HepG2 (cell line): Measurements from ENCODE around the gene LMOD1. TPM values are rescaled to one million over a fixed set of nuclear protein-coding genes. Genes with fewer than 3 reads are reported as not detected.

Experiments
- ASH2L ChIP-seq: fragments of 300-600, 200-600 bp; sonication (generic); IDR thresholded peaks from 2 replicates; pipeline ENCODE4 v1.7.0; 2017; ENCODE audit warnings: low read depth, mild to moderate bottlenecking, moderate library complexity, mixed read lengths, low read length; ENCODE audit not compliant: insufficient read length
- BCLAF1 ChIP-seq: fragments of 450-650 bp; IDR thresholded peaks from 2 replicates; pipeline ENCODE4 v1.6.1; 2017; ENCODE audit warnings: mild to moderate bottlenecking
- DR1 ChIP-seq: sonication (generic); formaldehyde crosslinking; IDR thresholded peaks from 2 replicates; pipeline ENCODE4 v1.8.0; 2021; ENCODE audit warnings: mild to moderate bottlenecking, missing genetic modification reagents, inconsistent platforms
- HBP1 ChIP-seq: IDR thresholded peaks from 2 replicates; pipeline ENCODE4 v1.6.1; 2016; ENCODE audit warnings: low read depth, control low read depth
- HDAC1 ChIP-seq: sonication (generic); formaldehyde crosslinking; IDR thresholded peaks from 2 replicates; pipeline ENCODE4 v1.5.1; 2020; ENCODE audit warnings: mild to moderate bottlenecking, missing genetic modification reagents
- PATZ1 ChIP-seq: sonication (generic); formaldehyde crosslinking; IDR thresholded peaks from 2 replicates; pipeline ENCODE4 v1.4.0; 2020; ENCODE audit warnings: missing genetic modification reagents
- POGK ChIP-seq: sonication (generic); formaldehyde crosslinking; conservative IDR thresholded peaks from 2 replicates; pipeline ENCODE4 v1.8.0; 2022; ENCODE audit warnings: mild to moderate bottlenecking, moderate library complexity, missing genetic modification reagents
- SMYD3 ChIP-seq: sonication (generic); formaldehyde crosslinking; IDR thresholded peaks from 2 replicates; pipeline ENCODE4 v1.8.1; 2023; ENCODE audit warnings: mild to moderate bottlenecking, missing genetic modification reagents
- SP5 ChIP-seq: IDR thresholded peaks from 2 replicates; pipeline ENCODE4 v1.6.1; 2016; ENCODE audit warnings: low read depth, borderline replicate concordance
- SRSF1 ChIP-seq: fragments of 200-400 bp; formaldehyde crosslinking; optimal IDR thresholded peaks from 2 replicates; pipeline ENCODE3; 2017; ENCODE audit warnings: mild to moderate bottlenecking, low read depth, low read length, moderate library complexity
- TMF1 ChIP-seq: sonication (generic); formaldehyde crosslinking; IDR thresholded peaks from 2 replicates; pipeline ENCODE4 v1.8.1; 2022; ENCODE audit warnings: low read depth, missing genetic modification reagents
- WIZ ChIP-seq: sonication (generic); formaldehyde crosslinking; IDR thresholded peaks from 2 replicates; pipeline ENCODE4 v1.5.1; 2020; ENCODE audit warnings: mild to moderate bottlenecking, missing genetic modification reagents
- ZNF10 ChIP-seq: sonication (generic); formaldehyde crosslinking; IDR thresholded peaks from 2 replicates; pipeline ENCODE4 v1.4.0; 2020; ENCODE audit warnings: mild to moderate bottlenecking, low read depth, missing genetic modification reagents, borderline replicate concordance
- ZNF839 ChIP-seq: sonication (generic); formaldehyde crosslinking; IDR thresholded peaks from 2 replicates; pipeline ENCODE4 v1.4.0; 2020; ENCODE audit warnings: missing genetic modification reagents, mild to moderate bottlenecking, borderline replicate concordance
- polyA plus RNA-seq, 8 experiments: library from polyadenylated mRNA; depleted of rRNA in 3 of 8; stranded (reverse) in 7 of 8; unstranded in 1 of 8; fragments of >200 nt; fragmentation: Illumina TruSeq in 4 of 8; extraction: Trizol in 4 of 8; gene quantifications; 2 replicates each; pipeline versions ENCODE4 v1.2.1 to v1.2.3, GENCODE V29; 2011 to 2016; ENCODE audit warnings: low read depth in 4 of 8, missing spikeins in 1 of 8, mixed read lengths in 1 of 8; ENCODE audit not compliant: insufficient read depth in 1 of 8
- total RNA-seq, 5 experiments: library from RNA; depleted of rRNA; stranded (reverse); fragments of >200 nt; fragmentation: Illumina TruSeq; extraction: Trizol; gene quantifications; 2 replicates each; pipeline ENCODE4 v1.2.3, GENCODE V29; 2016; ENCODE audit warnings: low read depth in 1 of 5
- TF ChIP-seq, protein P1 (sequence below): sonication (generic); formaldehyde crosslinking; IDR thresholded peaks from 2 replicates; pipeline ENCODE4 v1.4.0; 2020; ENCODE audit warnings: missing genetic modification reagents
- TF ChIP-seq, protein P2 (sequence below): sonication (generic); formaldehyde crosslinking; IDR thresholded peaks from 2 replicates; pipeline ENCODE4 v1.4.0; 2020; ENCODE audit warnings: mild to moderate bottlenecking, missing genetic modification reagents, borderline replicate concordance

Gene LMOD1
- total and polyA plus RNA-seq, 2 of the 13 experiments (the other 11 are each of a cell fraction or from before 2014, with no cell fraction given): not detected

DNA sequence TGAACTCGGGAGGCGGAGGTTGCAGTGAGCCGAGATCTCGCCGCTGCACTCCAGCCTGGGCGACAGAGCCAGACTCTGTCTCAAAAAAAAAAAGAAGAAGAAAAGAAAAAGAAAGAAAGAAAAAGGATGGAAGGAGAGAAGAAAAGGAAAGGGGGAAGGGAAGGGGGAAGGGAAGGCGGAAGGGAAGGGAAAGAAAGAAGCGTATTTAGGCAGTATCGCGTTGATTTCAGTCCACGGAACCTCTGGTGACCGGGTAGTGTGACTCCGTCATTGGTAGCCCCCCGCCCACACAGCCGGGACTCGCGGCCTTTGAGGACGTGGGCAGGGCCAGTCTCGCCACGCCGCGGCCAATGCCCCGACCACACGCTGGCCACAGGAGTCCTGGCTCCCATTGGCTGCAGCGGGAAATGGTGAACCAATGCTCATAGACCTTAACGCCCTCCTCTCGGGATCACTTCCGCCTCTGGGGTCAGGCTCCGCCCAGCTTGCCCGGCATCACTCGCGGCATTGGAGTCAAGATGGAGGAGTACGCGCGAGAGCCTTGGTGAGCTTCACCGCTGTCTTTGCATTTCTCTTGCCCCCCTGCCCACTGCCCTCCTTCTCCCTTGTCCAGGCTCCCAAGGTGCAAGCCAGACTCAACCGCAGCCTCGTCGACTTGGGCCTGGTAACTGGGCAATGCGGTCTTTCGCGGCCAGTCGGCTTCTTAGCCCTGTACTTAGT is 8.8 kb upstream of the LMOD1 start, which contains the start of gene TIMM17A (continued):
- TF ChIP-seq PATZ1 (CRISPR knock-in tag) (peak; percentile 55; the same call in 1 of the 2 replicates), ASH2L (peak; percentile 61), SP5 (CRISPR knock-in tag) (no peak), TMF1 (0 out of 2 replicates have a peak, but pooled peaks have one; percentile 11), WIZ (CRISPR knock-in tag) (no peak; the same call in 1 of the 2 replicates), SMYD3 (CRISPR knock-in tag) (no peak), BCLAF1 (no peak), ZNF10 (CRISPR knock-in tag) (no peak), DR1 (peak; percentile 74; the same call in 1 of the 2 replicates), SRSF1 (peak; percentile 95), POGK (CRISPR knock-in tag) (0 out of 2 replicates have a peak, but pooled peaks have one; percentile 55), HDAC1 (peak; percentile 55; the same call in 1 of the 2 replicates), HBP1 (CRISPR knock-in tag) (0 out of 2 replicates have a peak, but pooled peaks have one; percentile 43), ZNF839 (CRISPR knock-in tag) (no peak)
- TF ChIP-seq, protein P1, sequence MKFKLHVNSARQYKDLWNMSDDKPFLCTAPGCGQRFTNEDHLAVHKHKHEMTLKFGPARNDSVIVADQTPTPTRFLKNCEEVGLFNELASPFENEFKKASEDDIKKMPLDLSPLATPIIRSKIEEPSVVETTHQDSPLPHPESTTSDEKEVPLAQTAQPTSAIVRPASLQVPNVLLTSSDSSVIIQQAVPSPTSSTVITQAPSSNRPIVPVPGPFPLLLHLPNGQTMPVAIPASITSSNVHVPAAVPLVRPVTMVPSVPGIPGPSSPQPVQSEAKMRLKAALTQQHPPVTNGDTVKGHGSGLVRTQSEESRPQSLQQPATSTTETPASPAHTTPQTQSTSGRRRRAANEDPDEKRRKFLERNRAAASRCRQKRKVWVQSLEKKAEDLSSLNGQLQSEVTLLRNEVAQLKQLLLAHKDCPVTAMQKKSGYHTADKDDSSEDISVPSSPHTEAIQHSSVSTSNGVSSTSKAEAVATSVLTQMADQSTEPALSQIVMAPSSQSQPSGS (CRISPR knock-in tag): peak; percentile 56; the same call in 1 of the 2 replicates
- TF ChIP-seq, protein P2, sequence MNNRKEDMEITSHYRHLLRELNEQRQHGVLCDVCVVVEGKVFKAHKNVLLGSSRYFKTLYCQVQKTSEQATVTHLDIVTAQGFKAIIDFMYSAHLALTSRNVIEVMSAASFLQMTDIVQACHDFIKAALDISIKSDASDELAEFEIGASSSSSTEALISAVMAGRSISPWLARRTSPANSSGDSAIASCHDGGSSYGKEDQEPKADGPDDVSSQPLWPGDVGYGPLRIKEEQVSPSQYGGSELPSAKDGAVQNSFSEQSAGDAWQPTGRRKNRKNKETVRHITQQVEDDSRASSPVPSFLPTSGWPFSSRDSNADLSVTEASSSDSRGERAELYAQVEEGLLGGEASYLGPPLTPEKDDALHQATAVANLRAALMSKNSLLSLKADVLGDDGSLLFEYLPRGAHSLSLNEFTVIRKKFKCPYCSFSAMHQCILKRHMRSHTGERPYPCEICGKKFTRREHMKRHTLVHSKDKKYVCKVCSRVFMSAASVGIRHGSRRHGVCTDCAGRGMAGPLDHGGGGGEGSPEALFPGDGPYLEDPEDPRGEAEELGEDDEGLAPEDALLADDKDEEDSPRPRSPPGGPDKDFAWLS (CRISPR knock-in tag): 0 out of 2 replicates have a peak, but pooled peaks have one; percentile 39
